ENCODE results near the gene ACTN2.
A peak's percentile ranks its signal among the peaks of the same experiment; 100 is the strongest.

The ACTN2 gene

GRCh38 chr1:236766506-236766905 lies 80.2 kb downstream of the ACTN2 start:
- DNase-seq (ENCODE audit: low read depth in 4 of 4, low spot score in 1 of 4) = no peak

- DNase-seq (ENCODE audit: low read depth in 4 of 4, low spot score in 1 of 4) = no peak
Measured at GRCh38 chr1:236767276-236767675, 81.0 kb downstream of the ACTN2 start.

GRCh38 chr1:236768601-236769000 lies 82.3 kb downstream of the ACTN2 start:
- DNase-seq (ENCODE audit: low read depth in 4 of 4, low spot score in 1 of 4) = no peak

- DNase-seq (ENCODE audit: low read depth in 4 of 4, low spot score in 1 of 4) = no peak
Measured at GRCh38 chr1:236773919-236774318, 87.6 kb downstream of the ACTN2 start.

- no peak for DNase-seq (ENCODE audit: low read depth in 4 of 4, low spot score in 1 of 4)
Measured at GRCh38 chr1:236774926-236775325, 88.6 kb downstream of the ACTN2 start.

GRCh38 chr1:236779312-236779711 lies 93.0 kb downstream of the ACTN2 start:
- no peak for DNase-seq (ENCODE audit: low read depth in 4 of 4, low spot score in 1 of 4)

- no peak for DNase-seq (ENCODE audit: low read depth in 4 of 4, low spot score in 1 of 4)
Measured at GRCh38 chr1:236785477-236785876, 99.2 kb downstream of the ACTN2 start.

GRCh38 chr1:236786453-236786852 lies 100.2 kb downstream of the ACTN2 start:
- DNase-seq (ENCODE audit: low read depth in 4 of 4, low spot score in 1 of 4) = no peak

- DNase-seq (ENCODE audit: low read depth in 4 of 4, low spot score in 1 of 4) = no peak
Measured at GRCh38 chr1:236794585-236795034, 108.3 kb downstream of the ACTN2 start.

- peak; percentile 85 to 95 (median 92) for DNase-seq (ENCODE audit: low read depth in 4 of 4, low spot score in 1 of 4)
Measured at GRCh38 chr1:236795035-236795756, 108.9 kb downstream of the ACTN2 start, which contains the start of gene MTR. Gene MTR, plus strand, starts transcription at chr1:236795292. Its CDS starts 412 bp downstream, at chr1:236795704.

GRCh38 chr1:236795757-236796667 lies 109.7 kb downstream of the ACTN2 start:
- peak in 3 of 4 experiments; percentile 23 to 67 (median 53) for DNase-seq (ENCODE audit: low read depth in 4 of 4, low spot score in 1 of 4)

- no peak for DNase-seq (ENCODE audit: low read depth in 4 of 4, low spot score in 1 of 4)
Measured at GRCh38 chr1:236799001-236799400, 112.7 kb downstream of the ACTN2 start.

- no peak for DNase-seq (ENCODE audit: low read depth in 4 of 4, low spot score in 1 of 4)
Measured at GRCh38 chr1:236800002-236800620, 113.8 kb downstream of the ACTN2 start.

GRCh38 chr1:236800623-236801022 lies 114.3 kb downstream of the ACTN2 start:
- DNase-seq (ENCODE audit: low read depth in 4 of 4, low spot score in 1 of 4) = no peak

- DNase-seq (ENCODE audit: low read depth in 4 of 4, low spot score in 1 of 4) = no peak
Measured at GRCh38 chr1:236802264-236802663, 116.0 kb downstream of the ACTN2 start.

- DNase-seq (ENCODE audit: low read depth in 4 of 4, low spot score in 1 of 4) = no peak
Measured at GRCh38 chr1:236806634-236807033, 120.3 kb downstream of the ACTN2 start.

GRCh38 chr1:236808005-236808404 lies 121.7 kb downstream of the ACTN2 start:
- no peak for DNase-seq (ENCODE audit: low read depth in 4 of 4, low spot score in 1 of 4)

GRCh38 chr1:236808564-236809130 lies 122.3 kb downstream of the ACTN2 start:
- no peak for DNase-seq (ENCODE audit: low read depth in 4 of 4, low spot score in 1 of 4)

- DNase-seq (ENCODE audit: low read depth in 4 of 4, low spot score in 1 of 4) = no peak
Measured at GRCh38 chr1:236809148-236809547, 122.8 kb downstream of the ACTN2 start.

- DNase-seq (ENCODE audit: low read depth in 4 of 4, low spot score in 1 of 4) = no peak
Measured at GRCh38 chr1:236810018-236810417, 123.7 kb downstream of the ACTN2 start.

- DNase-seq (ENCODE audit: low read depth in 4 of 4, low spot score in 1 of 4) = no peak
Measured at GRCh38 chr1:236812334-236813030, 126.2 kb downstream of the ACTN2 start.

Data from stimulated activated CD4-positive, alpha-beta T cell treated with anti-CD3 and anti-CD28 coated beads, Interleukin-1b, Interleukin-23, amount 100 ng/mL, for 24 hours (primary cell).